HEK293 (cell line): Measurements from ENCODE around the gene TTLL11.

Source experiments
- CTCF ChIA-PET: fragments of 350-600 bp; formaldehyde crosslinking; extraction: SDS; loops from one replicate; lab custom pipeline; 2021; ENCODE audit warnings: antibody characterized with exemption; lab: Yijun Ruan, JAX
- POLR2A ChIA-PET: fragments of 300-600 bp; formaldehyde crosslinking; extraction: SDS; loops from one replicate; lab custom pipeline; 2020; ENCODE audit warnings: antibody characterized with exemption, inconsistent platforms; lab: Yijun Ruan, JAX
- H3K27ac ChIP-seq: fragments of 200-500 bp; sonication (Bioruptor generic); 2 replicates; pipeline ENCODE4 v1.5.1; 2014; ENCODE audit warnings: low read depth, low read length, control low read depth, inconsistent platforms; ENCODE audit errors: extremely low read depth
- H3K36me3 ChIP-seq, 2 experiments: fragments of 200-500 bp in 1 of 2; sonication (Bioruptor generic) in 1 of 2; 1 replicate in 1 of 2; 2 replicates in 1 of 2; pipeline ENCODE4 v1.5.1; 2014 to 2017; ENCODE audit warnings: inconsistent platforms in 2 of 2, low read length in 2 of 2; ENCODE audit not compliant: control insufficient read depth in 2 of 2, insufficient read depth in 1 of 2
- H3K4me1 ChIP-seq: fragments of 200-500 bp; sonication (Bioruptor generic); 2 replicates; pipeline ENCODE4 v1.5.1; 2014; ENCODE audit warnings: mild to moderate bottlenecking, low read length, inconsistent platforms; ENCODE audit not compliant: control insufficient read depth, insufficient read depth
- H3K4me3 ChIP-seq: 2 replicates; pipeline ENCODE4 v1.5.1; 2011; ENCODE audit warnings: low read depth, mild to moderate bottlenecking, control low read depth, low read length, moderate library complexity
- H3K9me3 ChIP-seq: fragments of 200-500 bp; sonication (Bioruptor generic); 2 replicates; pipeline ENCODE4 v1.5.1; 2014; ENCODE audit warnings: low read depth, low read length, inconsistent platforms; ENCODE audit not compliant: control insufficient read depth, insufficient read depth
- BCL6B ChIP-seq: fragments of 450-650 bp; formaldehyde crosslinking; IDR thresholded peaks from 2 replicates; pipeline ENCODE4 v1.5.1; 2017; ENCODE audit warnings: missing biosample characterization, missing genetic modification characterization
- CTCF ChIP-seq: fragments of 450-650 bp; formaldehyde crosslinking; IDR thresholded peaks from 2 replicates; pipeline ENCODE4 v1.5.1; 2016; ENCODE audit warnings: missing biosample characterization, missing genetic modification characterization
- HIC1 ChIP-seq: fragments of 450-650 bp; formaldehyde crosslinking; IDR thresholded peaks from 2 replicates; pipeline ENCODE4 v1.5.1; 2016; ENCODE audit warnings: missing biosample characterization, missing genetic modification characterization
- KLF8 ChIP-seq: fragments of 450-650 bp; formaldehyde crosslinking; IDR thresholded peaks from 2 replicates; pipeline ENCODE4 v1.5.1; 2016; ENCODE audit warnings: missing biosample characterization, missing genetic modification characterization
- PRDM10 ChIP-seq: fragments of 450-650 bp; formaldehyde crosslinking; IDR thresholded peaks from 2 replicates; pipeline ENCODE4 v1.5.1; 2016; ENCODE audit warnings: missing biosample characterization, missing genetic modification characterization
- SCRT2 ChIP-seq: fragments of 450-650 bp; formaldehyde crosslinking; IDR thresholded peaks from 2 replicates; pipeline ENCODE4 v1.5.1; 2016; ENCODE audit warnings: missing biosample characterization, missing genetic modification characterization
- ZBTB8A ChIP-seq: fragments of 450-650 bp; formaldehyde crosslinking; IDR thresholded peaks from 2 replicates; pipeline ENCODE4 v1.5.1; 2016; ENCODE audit warnings: missing biosample characterization, missing genetic modification characterization
- ZNF19 ChIP-seq: fragments of 450-650 bp; formaldehyde crosslinking; IDR thresholded peaks from 2 replicates; pipeline ENCODE4; 2016; ENCODE audit warnings: missing biosample characterization, missing genetic modification characterization, low read depth
- ZNF26 ChIP-seq: fragments of 450-650 bp; formaldehyde crosslinking; IDR thresholded peaks from 2 replicates; pipeline ENCODE4 v1.5.1; 2016; ENCODE audit warnings: missing biosample characterization, missing genetic modification characterization
- ZNF514 ChIP-seq: fragments of 450-650 bp; formaldehyde crosslinking; IDR thresholded peaks from 2 replicates; pipeline ENCODE4 v1.5.1; 2016; ENCODE audit warnings: missing biosample characterization, missing genetic modification characterization
- ZNF600 ChIP-seq: fragments of 450-650 bp; formaldehyde crosslinking; IDR thresholded peaks from 2 replicates; pipeline ENCODE4 v1.5.1; 2016; ENCODE audit warnings: missing biosample characterization, missing genetic modification characterization
- ZNF777 ChIP-seq: fragments of 450-650 bp; formaldehyde crosslinking; IDR thresholded peaks from 2 replicates; pipeline ENCODE4 v1.5.1; 2017; ENCODE audit warnings: missing biosample characterization, missing genetic modification characterization, borderline replicate concordance

The TTLL11 gene

GRCh38 chr9:121862371-121863332 is 230.5 kb downstream of the TTLL11 start:
- Histone ChIP-seq H3K4me3 (no peak overlapping the region), H3K36me3 (no peaks in the 10 kb centered on the region), H3K9me3 (no peaks in the 10 kb centered on the region), H3K4me1 (no peaks in the 10 kb centered on the region), H3K27ac (no peak overlapping the region)
- POLR2A ChIA-PET, result no interaction called here
- CTCF ChIA-PET, result interaction anchor here (0.7 to 2.1 kb wide), 4 partner anchors 31 to 365 kb away, joined by 3 to 8 read pairs (median 4); no protein-coding TSS in a partner anchor
- no peak for TF ChIP-seq ZNF26 (tag by site-specific recombination)
- TF ChIP-seq HIC1 (tag by site-specific recombination), result no peak

GRCh38 chr9:121861501-121862180 is 231.5 kb downstream of the TTLL11 start:
- H3K27ac ChIP-seq, result no peak overlapping the region
- CTCF ChIA-PET, result interaction anchor here (0.7 to 2.1 kb wide), 9 partner anchors 14 to 319 kb away, joined by 3 to 8 read pairs (median 4); no protein-coding TSS in a partner anchor
- H3K4me1 ChIP-seq, result no peaks in the 10 kb centered on the region
- no peaks in the 10 kb centered on the region for H3K9me3 ChIP-seq
- POLR2A ChIA-PET, result no interaction called here
- no peak overlapping the region for H3K4me3 ChIP-seq
- H3K36me3 ChIP-seq, result no peaks in the 10 kb centered on the region
- TF ChIP-seq PRDM10 (tag by site-specific recombination) (peak; percentile 60), ZBTB8A (tag by site-specific recombination) (no peak), KLF8 (tag by site-specific recombination) (no peak)
- TF ChIP-seq, all 188 proteins: peak for 1

- no peak overlapping the region for H3K4me3 ChIP-seq
- POLR2A ChIA-PET, result no interaction called here
- H3K36me3 ChIP-seq, result no peaks in the 10 kb centered on the region
- no peak for TF ChIP-seq ZNF777 (tag by site-specific recombination)
- no peak for TF ChIP-seq ZNF514 (tag by site-specific recombination)
- no peak for TF ChIP-seq CTCF
- peak; percentile 77 for TF ChIP-seq ZNF600 (tag by site-specific recombination)
- TF ChIP-seq BCL6B (tag by site-specific recombination), result no peak
- peak; percentile 79 for TF ChIP-seq SCRT2 (tag by site-specific recombination)
- TF ChIP-seq ZNF19 (tag by site-specific recombination), result no peak
- CTCF ChIA-PET, result interaction anchor here (0.8 to 2.1 kb wide), 7 partner anchors 13 to 173 kb away, joined by 3 to 8 read pairs (median 4); no protein-coding TSS in a partner anchor
- H3K9me3 ChIP-seq, result no peaks in the 10 kb centered on the region
- no peak overlapping the region for H3K27ac ChIP-seq
- no peaks in the 10 kb centered on the region for H3K4me1 ChIP-seq
Observed at GRCh38 chr9:121860744-121861143, 232.4 kb downstream of the TTLL11 start.
